Type B pancreatic cell (in vitro differentiated cells): ENCODE results near the gene OTOS. TPM values are rescaled to one million over a fixed set of nuclear protein-coding genes. Genes with fewer than 3 reads are reported as not detected.

Source experiments
- DNase-seq: peaks from one replicate; pipeline ENCODE4 v3.0.0; 2021; ENCODE audit warnings: mixed read lengths; ENCODE audit not compliant: unreplicated experiment; ENCODE audit errors: extremely low spot score
- H3K27ac Mint-ChIP-seq: 2 replicates; pipeline ENCODE4 v1.8.0; 2021; ENCODE audit warnings: mild to moderate bottlenecking, mixed read lengths
- H3K27me3 Mint-ChIP-seq: 2 replicates; pipeline ENCODE4 v1.8.0; 2021; ENCODE audit warnings: mixed read lengths
- H3K36me3 Mint-ChIP-seq: 2 replicates; pipeline ENCODE4 v1.8.0; 2021; ENCODE audit warnings: mixed read lengths
- H3K4me1 Mint-ChIP-seq: one replicate; pipeline ENCODE4 v1.8.0; 2021; ENCODE audit warnings: mixed read lengths; ENCODE audit not compliant: unreplicated experiment
- H3K4me3 Mint-ChIP-seq: 2 replicates; pipeline ENCODE4 v1.8.0; 2021; ENCODE audit warnings: mild to moderate bottlenecking, mixed read lengths
- H3K9me3 Mint-ChIP-seq: 2 replicates; pipeline ENCODE4 v1.8.0; 2021; ENCODE audit warnings: mixed read lengths
- CTCF ChIP-seq: fragments of 200-600 bp; sonication (generic); conservative IDR thresholded peaks from 2 replicates; pipeline ENCODE4 v1.5.0; 2021; ENCODE audit warnings: antibody characterized with exemption, mild to moderate bottlenecking
- total RNA-seq: library from RNA; stranded (reverse); gene quantifications from 2 replicates; pipeline ENCODE4 v1.2.1, GENCODE V29; 2021; ENCODE audit warnings: low replicate concordance

The OTOS gene
- total RNA-seq, 1 donor from 2014 or later = not detected

GRCh38 chr2:240163844-240164574, 23.6 kb upstream of the OTOS start:
- Mint-ChIP-seq H3K27me3 (peaks cover 41% of the 10 kb centered on the region), H3K27ac (no peak overlapping the region), H3K4me1 (no peaks in the 10 kb centered on the region), H3K4me3 (no peak overlapping the region), H3K36me3 (no peaks in the 10 kb centered on the region), H3K9me3 (no peaks in the 10 kb centered on the region)
- no peak for TF ChIP-seq CTCF
- DNase-seq = no peak

DNA sequence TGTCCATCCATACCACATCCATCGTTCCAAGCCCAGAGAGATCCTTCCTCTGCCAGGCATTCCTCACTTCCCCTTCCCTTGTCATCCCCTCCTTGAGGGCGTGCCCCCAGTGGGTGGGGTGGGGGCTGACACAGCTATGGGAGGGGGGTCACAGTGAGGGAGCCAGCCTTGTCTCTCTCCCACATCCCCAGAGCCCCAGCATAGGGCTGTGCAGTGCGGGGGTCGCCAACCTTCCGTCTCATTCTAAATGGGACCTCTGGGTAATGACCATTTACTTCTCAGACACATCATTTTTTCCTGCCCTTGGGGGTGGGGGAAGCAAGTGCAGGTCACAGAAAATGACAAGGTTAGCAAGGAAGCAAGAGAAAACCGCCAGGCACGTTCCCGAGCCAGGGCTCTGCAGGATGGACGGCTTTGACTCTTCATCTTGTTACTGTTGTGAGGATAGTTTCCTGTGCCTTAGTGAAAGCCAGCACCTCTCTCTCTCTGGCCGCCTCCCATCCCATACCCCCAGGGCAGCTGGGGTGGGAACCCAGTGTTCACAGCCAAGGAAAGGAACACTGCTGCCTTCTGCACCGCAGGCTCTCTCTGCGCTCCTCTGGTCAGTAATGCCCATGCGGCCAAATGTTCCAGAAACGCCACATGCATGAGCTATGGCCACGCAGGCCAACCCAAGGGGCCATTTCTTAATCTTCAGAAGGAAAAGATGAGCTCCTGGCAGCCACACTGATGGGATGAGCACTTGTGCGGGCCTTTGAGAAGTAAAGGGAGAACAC, 22.7 kb upstream of the OTOS start:
- no peaks in the 10 kb centered on the region for H3K9me3 Mint-ChIP-seq
- no peak overlapping the region for H3K27ac Mint-ChIP-seq
- H3K27me3 Mint-ChIP-seq = peaks cover 38% of the 10 kb centered on the region
- TF ChIP-seq CTCF = no peak
- H3K4me3 Mint-ChIP-seq = no peak overlapping the region
- no peak for DNase-seq
- H3K4me1 Mint-ChIP-seq = no peaks in the 10 kb centered on the region
- no peaks in the 10 kb centered on the region for H3K36me3 Mint-ChIP-seq

DNA sequence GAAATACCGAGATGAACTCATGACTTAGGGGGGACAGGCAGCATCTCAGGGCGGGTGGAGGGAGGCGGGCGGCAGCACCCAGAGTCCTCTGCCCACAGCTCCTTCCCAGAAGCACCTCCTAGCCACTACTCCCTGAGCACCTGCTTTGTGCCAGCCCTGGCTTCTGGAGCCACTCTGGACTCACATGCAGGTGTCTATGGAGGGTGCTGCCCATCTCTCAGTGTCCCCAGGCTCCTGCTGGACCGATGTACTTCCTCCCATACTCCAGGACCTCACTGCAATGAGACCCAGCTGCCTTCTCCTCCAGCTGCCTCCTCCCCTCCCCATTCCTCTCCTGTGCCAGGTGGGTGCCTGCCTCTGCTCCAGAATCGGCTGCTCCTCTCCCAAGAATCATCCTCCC, 22.1 kb upstream of the OTOS start:
- no peak for DNase-seq
- TF ChIP-seq CTCF = no peak
- Mint-ChIP-seq H3K4me1 (no peaks in the 10 kb centered on the region), H3K36me3 (no peaks in the 10 kb centered on the region), H3K27ac (no peak overlapping the region), H3K9me3 (no peaks in the 10 kb centered on the region), H3K4me3 (no peak overlapping the region), H3K27me3 (peaks cover 38% of the 10 kb centered on the region)

DNA sequence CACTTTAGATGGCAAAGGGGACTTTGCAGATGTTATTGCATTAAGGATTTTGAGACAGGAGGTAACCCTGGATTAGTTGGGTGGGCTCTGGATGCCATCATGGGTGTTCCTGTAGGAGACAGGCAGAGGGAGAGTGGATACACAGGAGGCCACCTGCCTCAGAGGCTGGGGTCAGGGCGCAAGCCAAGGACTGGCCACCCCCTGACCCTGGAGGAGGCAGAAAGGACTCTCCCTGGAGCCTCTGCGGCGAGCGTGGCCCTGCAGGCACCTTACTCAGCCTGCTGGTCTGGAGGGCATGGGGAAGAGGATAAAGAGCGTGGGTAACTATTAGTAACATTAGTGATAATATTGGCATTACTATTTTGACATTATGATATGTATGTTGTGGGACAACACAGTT, 21.6 kb upstream of the OTOS start:
- no peak for TF ChIP-seq CTCF
- no peak for DNase-seq
- H3K27ac Mint-ChIP-seq = no peak overlapping the region
- H3K4me1 Mint-ChIP-seq = no peaks in the 10 kb centered on the region
- no peaks in the 10 kb centered on the region for H3K36me3 Mint-ChIP-seq
- H3K27me3 Mint-ChIP-seq = peaks cover 38% of the 10 kb centered on the region
- no peaks in the 10 kb centered on the region for H3K9me3 Mint-ChIP-seq
- no peak overlapping the region for H3K4me3 Mint-ChIP-seq

GRCh38 chr2:240161087-240161750, 20.8 kb upstream of the OTOS start:
- Mint-ChIP-seq H3K4me3 (no peak overlapping the region), H3K36me3 (no peaks in the 10 kb centered on the region), H3K27ac (no peak overlapping the region), H3K27me3 (peaks cover 38% of the 10 kb centered on the region), H3K9me3 (no peaks in the 10 kb centered on the region), H3K4me1 (no peaks in the 10 kb centered on the region)
- no peak for TF ChIP-seq CTCF
- no peak for DNase-seq
